ENCODE measurements around the gene MICALL1.
A peak's percentile ranks its signal among the peaks of the same experiment; 100 is the strongest.
"Not testable (repeated sequence)": the region's sequence is repeated elsewhere in the genome, so short reads cannot be mapped to it uniquely, and the experiment has no call there.

The MICALL1 gene

DNA sequence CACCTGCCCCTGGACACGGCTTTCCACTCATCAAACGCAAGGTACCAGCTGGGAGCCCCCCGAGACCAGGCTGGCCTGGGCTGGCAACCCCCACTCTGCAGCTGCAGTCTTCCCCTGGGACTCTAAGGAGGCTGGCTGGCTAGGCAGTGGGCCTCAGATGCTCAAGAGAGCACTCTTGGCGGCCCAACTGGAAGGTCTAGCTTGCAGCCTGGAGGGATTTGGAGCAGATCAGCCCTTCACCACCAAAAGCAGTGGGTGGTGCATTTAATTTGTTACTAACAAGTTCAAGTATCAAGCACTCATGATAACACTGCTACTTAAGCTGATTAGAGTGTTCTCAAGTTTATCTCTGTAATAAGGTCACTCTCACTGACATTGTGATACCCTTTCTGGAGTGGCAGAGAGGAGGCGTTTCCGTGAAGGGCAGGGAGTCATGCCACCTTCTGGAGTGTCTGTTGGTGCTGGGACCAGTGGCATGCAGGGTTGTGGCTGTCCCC, 25.8 kb downstream of the MICALL1 start:
- peaks cover 5 to 31% of the 10 kb centered on the region in 2 donors for H3K4me1 ChIP-seq (ENCODE audit: control insufficient read depth in 1 of 2, insufficient read depth in 2 of 2, low read length in 2 of 2)
- H3K36me3 ChIP-seq (ENCODE audit: control insufficient read depth in 1 of 2, insufficient read depth in 2 of 2, low read length in 2 of 2), result peaks cover 28 to 58% of the 10 kb centered on the region in 2 donors

DNA sequence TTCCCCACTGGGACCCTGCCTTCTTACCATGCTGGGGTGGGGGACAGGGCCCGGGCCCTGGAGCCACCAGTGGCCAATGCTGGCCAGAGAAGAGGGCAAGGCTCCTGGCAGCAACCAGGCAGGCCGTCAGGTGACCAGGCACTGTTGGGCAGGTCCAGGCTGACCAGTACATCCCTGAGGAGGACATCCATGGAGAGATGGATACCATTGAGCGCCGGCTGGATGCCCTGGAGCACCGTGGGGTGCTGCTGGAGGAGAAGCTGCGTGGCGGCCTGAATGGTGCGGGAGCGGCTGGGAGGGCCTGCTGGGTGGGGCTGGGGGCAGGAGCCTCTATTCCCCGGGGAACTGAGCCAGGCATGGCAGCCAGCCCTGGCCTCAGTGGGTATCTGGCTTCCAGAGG, 26.3 kb downstream of the MICALL1 start:
- H3K27me3 ChIP-seq (ENCODE audit: low read depth, low read length), result no peaks in the 10 kb centered on the region
- H3K4me1 ChIP-seq (ENCODE audit: control insufficient read depth in 1 of 2, insufficient read depth in 2 of 2, low read length in 2 of 2), result peaks cover 5 to 31% of the 10 kb centered on the region in 2 donors
- no peak overlapping the region for H3K4me3 ChIP-seq (ENCODE audit: low read depth in 1 of 2, low read length in 2 of 2)
- H3K36me3 ChIP-seq (ENCODE audit: control insufficient read depth in 1 of 2, insufficient read depth in 2 of 2, low read length in 2 of 2), result peaks cover 30 to 58% of the 10 kb centered on the region in 2 donors
- no peak overlapping the region for H3K27ac ChIP-seq (ENCODE audit: low read length)
- H3K9me3 ChIP-seq (ENCODE audit: control insufficient read depth in 1 of 2, low read length in 2 of 2), result no peaks in the 10 kb centered on the region

More for the DNA sequence above, 25.8 kb downstream of the MICALL1 start:
- Histone ChIP-seq H3K9me3 (ENCODE audit: control insufficient read depth in 1 of 2, low read length in 2 of 2) (no peaks in the 10 kb centered on the region), H3K27me3 (ENCODE audit: low read depth, low read length) (no peaks in the 10 kb centered on the region), H3K4me3 (ENCODE audit: low read depth in 1 of 2, low read length in 2 of 2) (no peak overlapping the region), H3K27ac (ENCODE audit: low read length) (no peak overlapping the region)

DNA sequence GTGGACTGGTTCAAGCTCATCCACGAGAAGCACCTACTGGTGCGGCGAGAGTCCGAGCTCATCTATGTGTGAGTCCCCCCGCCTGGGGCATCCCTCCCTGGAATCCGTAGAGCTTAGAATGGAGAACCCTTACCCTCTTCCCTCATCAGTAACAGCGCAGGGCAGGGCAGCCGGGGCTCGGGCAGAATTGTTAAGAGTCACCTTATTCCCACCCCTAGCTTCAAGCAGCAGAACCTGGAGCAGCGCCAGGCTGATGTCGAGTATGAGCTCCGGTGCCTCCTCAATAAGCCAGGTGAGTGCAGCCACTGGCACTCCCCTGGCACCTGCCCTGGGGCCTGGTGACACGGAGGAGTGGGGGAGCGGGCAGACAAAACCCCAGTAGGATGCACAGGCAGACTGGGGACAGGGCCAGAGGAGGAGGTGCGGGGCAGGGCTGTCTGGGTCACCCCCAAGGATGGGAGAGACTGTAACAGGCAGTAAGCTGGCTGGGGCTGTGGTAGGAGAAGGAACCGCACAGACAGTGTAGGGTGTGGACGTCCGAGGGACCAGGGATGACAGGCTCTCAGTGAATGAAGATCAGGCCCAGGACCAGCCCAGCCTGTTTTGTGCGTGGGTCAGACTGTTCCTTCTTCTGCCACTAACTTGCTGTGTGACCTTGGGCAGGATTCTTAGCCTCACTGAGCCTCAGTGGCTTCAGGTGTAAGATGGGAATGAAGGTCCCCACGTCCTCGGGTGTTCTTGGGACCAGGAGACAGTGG, 26.9 kb downstream of the MICALL1 start:
- Histone ChIP-seq H3K4me1 (ENCODE audit: control insufficient read depth in 1 of 2, insufficient read depth in 2 of 2, low read length in 2 of 2) (peaks cover 5 to 31% of the 10 kb centered on the region in 2 donors), H3K27me3 (ENCODE audit: low read depth, low read length) (no peaks in the 10 kb centered on the region), H3K9me3 (ENCODE audit: control insufficient read depth in 1 of 2, low read length in 2 of 2) (no peaks in the 10 kb centered on the region), H3K36me3 (ENCODE audit: control insufficient read depth in 1 of 2, insufficient read depth in 2 of 2, low read length in 2 of 2) (peaks cover 33 to 58% of the 10 kb centered on the region in 2 donors), H3K27ac (ENCODE audit: low read length) (peak overlapping the region; percentile 31), H3K4me3 (ENCODE audit: low read depth in 1 of 2, low read length in 2 of 2) (no peak overlapping the region)

DNA sequence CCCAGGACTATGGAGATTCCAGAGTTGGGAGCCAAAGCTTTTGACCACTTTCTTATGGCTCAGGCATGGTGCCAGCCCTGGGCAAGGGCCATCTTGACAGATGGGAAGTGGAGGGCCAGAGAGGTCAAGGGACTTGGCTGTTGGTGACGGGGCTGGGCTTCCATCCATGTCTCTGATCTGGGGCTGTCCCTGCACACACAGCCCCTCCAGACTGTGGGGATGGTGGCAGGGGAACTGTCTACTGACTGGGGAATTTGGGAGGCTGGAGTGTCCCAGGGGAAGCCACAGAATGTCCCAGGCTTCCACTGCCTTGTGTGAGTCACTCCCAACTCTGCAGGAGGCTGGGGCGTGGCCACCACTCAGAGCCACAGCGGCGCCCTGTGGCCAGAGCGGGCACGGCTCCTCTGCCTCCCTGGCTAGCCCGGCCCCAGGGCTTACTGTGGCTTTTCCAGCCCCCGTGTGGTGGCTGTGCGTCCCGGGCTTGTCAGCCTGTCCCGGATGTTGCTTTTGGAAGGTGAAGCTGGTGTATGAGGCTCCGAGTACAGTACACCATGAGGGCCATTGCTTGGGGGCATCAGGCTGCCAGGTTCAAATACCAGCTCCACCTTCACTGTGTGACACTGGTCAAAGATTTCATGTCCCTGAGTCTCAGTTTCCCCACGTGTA, 27.7 kb downstream of the MICALL1 start:
- Histone ChIP-seq H3K36me3 (ENCODE audit: control insufficient read depth in 1 of 2, insufficient read depth in 2 of 2, low read length in 2 of 2) (peaks cover 30 to 53% of the 10 kb centered on the region in 2 donors), H3K27ac (ENCODE audit: low read length) (peak overlapping the region; percentile 31), H3K27me3 (ENCODE audit: low read depth, low read length) (no peaks in the 10 kb centered on the region), H3K4me1 (ENCODE audit: control insufficient read depth in 1 of 2, insufficient read depth in 2 of 2, low read length in 2 of 2) (peaks cover 5 to 31% of the 10 kb centered on the region in 2 donors), H3K9me3 (ENCODE audit: control insufficient read depth in 1 of 2, low read length in 2 of 2) (no peaks in the 10 kb centered on the region), H3K4me3 (ENCODE audit: low read depth in 1 of 2, low read length in 2 of 2) (no peak overlapping the region)

DNA sequence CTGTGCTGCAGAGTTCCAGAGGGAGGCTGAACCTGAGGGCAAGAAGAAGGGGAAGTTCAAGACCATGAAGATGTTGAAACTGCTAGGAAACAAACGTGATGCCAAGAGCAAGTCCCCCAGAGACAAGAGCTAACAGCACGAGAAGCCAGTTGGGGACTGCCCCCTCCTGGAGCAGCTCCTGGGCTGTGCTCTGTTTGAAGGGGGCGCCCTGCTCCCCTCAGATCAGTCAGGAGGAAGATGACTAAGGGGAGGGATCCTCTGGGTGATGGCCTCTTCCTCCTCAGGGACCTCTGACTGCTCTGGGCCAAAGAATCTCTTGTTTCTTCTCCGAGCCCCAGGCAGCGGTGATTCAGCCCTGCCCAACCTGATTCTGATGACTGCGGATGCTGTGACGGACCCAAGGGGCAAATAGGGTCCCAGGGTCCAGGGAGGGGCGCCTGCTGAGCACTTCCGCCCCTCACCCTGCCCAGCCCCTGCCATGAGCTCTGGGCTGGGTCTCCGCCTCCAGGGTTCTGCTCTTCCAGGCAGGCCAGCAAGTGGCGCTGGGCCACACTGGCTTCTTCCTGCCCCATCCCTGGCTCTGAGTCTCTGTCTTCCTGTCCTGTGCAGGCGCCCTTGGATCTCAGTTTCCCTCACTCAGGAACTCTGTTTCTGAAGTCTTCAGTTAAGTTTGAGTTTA, 34.7 kb downstream of the MICALL1 start:
- Histone ChIP-seq H3K4me1 (ENCODE audit: control insufficient read depth in 1 of 2, insufficient read depth in 2 of 2, low read length in 2 of 2) (no peaks in the 10 kb centered on the region), H3K4me3 (ENCODE audit: low read depth in 1 of 2, low read length in 2 of 2) (no peak overlapping the region), H3K36me3 (ENCODE audit: control insufficient read depth in 1 of 2, insufficient read depth in 2 of 2, low read length in 2 of 2) (peaks cover 33 to 63% of the 10 kb centered on the region in 2 donors), H3K27ac (ENCODE audit: low read length) (no peak overlapping the region), H3K27me3 (ENCODE audit: low read depth, low read length) (no peaks in the 10 kb centered on the region), H3K9me3 (ENCODE audit: control insufficient read depth in 1 of 2, low read length in 2 of 2) (no peaks in the 10 kb centered on the region)

DNA sequence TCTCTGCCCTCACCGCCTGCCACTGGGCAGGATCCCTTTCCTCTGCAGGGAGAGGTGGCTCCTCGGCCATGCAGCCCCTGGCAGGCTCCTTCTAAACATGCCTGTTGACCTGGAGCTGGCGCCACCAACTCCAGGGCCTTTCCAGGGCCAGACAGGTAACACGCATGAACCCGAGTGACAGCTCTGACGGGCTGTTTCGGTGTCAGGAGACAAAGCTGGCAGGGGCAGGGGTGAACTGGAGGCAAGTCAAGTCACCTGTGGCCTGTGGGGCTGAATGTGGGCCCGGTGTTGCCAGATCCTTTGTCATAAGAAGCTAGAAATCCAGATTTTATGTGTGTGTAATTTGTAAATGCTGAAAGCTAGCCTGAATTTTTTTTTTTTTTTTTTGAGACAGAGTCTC, 36.0 kb downstream of the MICALL1 start:
- no peaks in the 10 kb centered on the region for H3K9me3 ChIP-seq (ENCODE audit: control insufficient read depth in 1 of 2, low read length in 2 of 2)
- peaks cover 29 to 56% of the 10 kb centered on the region in 2 donors for H3K36me3 ChIP-seq (ENCODE audit: control insufficient read depth in 1 of 2, insufficient read depth in 2 of 2, low read length in 2 of 2)
- no peak overlapping the region for H3K4me3 ChIP-seq (ENCODE audit: low read depth in 1 of 2, low read length in 2 of 2)
- H3K27me3 ChIP-seq (ENCODE audit: low read depth, low read length), result no peaks in the 10 kb centered on the region
- no peak overlapping the region for H3K27ac ChIP-seq (ENCODE audit: low read length)
- H3K4me1 ChIP-seq (ENCODE audit: control insufficient read depth in 1 of 2, insufficient read depth in 2 of 2, low read length in 2 of 2), result no peaks in the 10 kb centered on the region

DNA sequence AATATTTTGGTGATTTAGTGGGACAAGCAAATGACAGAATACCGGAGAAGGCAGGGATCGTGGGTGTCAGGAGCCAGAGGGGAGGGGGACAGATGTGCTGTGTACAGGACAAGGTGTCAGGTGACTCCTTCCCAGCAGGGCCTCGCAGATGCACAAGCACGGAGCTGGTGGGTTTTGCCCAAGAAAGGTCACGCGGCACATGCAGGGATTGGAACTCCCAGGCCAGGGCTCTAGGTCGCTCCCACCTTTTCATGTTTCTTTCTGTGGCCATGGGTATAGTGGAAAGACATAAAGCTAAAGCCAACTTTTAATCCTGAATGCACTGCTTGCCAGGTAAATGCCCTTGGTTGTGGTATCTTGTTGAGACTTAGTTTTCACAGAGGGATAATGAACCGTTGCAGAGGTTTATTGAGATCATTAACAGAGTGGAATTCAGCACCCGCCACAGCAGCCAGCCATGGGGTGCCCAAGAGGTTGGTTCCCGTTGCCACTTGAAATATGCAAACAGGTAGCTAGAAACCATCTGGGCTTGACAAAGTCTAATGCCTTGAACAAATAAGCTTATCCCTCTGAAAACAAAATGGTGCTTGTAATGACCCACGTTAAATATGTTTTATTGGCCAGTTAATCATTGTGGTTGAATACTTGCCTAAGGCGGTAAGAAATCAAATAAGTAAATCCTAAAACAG, 37.2 kb downstream of the MICALL1 start:
- no peak overlapping the region for H3K4me3 ChIP-seq (ENCODE audit: low read depth in 1 of 2, low read length in 2 of 2)
- H3K4me1 ChIP-seq (ENCODE audit: control insufficient read depth in 1 of 2, insufficient read depth in 2 of 2, low read length in 2 of 2), result no peaks in the 10 kb centered on the region
- H3K36me3 ChIP-seq (ENCODE audit: control insufficient read depth in 1 of 2, insufficient read depth in 2 of 2, low read length in 2 of 2), result peaks cover 21 to 46% of the 10 kb centered on the region in 2 donors
- H3K27ac ChIP-seq (ENCODE audit: low read length), result no peak overlapping the region
- no peaks in the 10 kb centered on the region for H3K27me3 ChIP-seq (ENCODE audit: low read depth, low read length)
- no peaks in the 10 kb centered on the region for H3K9me3 ChIP-seq (ENCODE audit: control insufficient read depth in 1 of 2, low read length in 2 of 2)

DNA sequence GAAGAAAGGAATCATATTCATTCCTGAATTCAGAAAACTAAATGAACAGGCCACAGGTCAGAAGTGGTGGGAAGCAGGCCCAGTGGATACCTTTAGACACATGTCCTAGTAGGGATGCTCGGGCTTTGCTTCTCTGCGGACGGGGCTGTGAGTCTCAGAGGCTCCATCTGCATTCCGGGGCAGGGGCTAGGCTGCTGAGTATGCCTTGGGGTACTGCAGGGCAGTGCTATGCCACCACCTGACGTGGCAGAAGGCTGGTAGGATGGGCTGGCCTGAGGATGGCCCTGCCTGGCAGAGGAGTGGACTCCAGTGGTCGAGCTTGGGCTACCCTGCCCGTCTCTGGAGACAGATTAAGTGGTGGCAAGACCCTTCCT, 37.7 kb downstream of the MICALL1 start:
- no peaks in the 10 kb centered on the region for H3K4me1 ChIP-seq (ENCODE audit: control insufficient read depth in 1 of 2, insufficient read depth in 2 of 2, low read length in 2 of 2)
- no peaks in the 10 kb centered on the region for H3K27me3 ChIP-seq (ENCODE audit: low read depth, low read length)
- H3K27ac ChIP-seq (ENCODE audit: low read length), result no peak overlapping the region
- no peak overlapping the region for H3K4me3 ChIP-seq (ENCODE audit: low read depth in 1 of 2, low read length in 2 of 2)
- peaks cover 21 to 45% of the 10 kb centered on the region in 2 donors for H3K36me3 ChIP-seq (ENCODE audit: control insufficient read depth in 1 of 2, insufficient read depth in 2 of 2, low read length in 2 of 2)
- no peaks in the 10 kb centered on the region for H3K9me3 ChIP-seq (ENCODE audit: control insufficient read depth in 1 of 2, low read length in 2 of 2)

DNA sequence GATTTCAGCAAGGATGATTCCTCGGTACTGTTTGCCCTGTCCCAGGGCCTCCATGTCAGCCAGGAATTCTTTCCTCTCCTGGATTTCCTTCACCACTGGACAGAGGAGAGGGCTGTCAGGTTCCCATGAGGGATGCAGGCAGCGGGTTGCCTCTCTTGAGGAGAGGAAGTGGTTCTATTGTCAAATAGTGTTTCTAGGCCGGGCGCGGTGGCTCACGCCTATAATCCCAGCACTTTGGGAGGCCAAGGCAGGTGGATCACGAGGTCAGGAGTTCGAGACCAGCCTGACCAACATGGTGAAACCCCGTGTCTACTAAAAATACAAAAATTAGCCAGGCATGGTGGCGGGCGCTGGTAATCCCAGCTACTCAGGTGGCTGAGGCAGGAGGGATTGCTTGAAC, 38.3 kb downstream of the MICALL1 start:
- not testable (repeated sequence) for H3K9me3 ChIP-seq (ENCODE audit: control insufficient read depth in 1 of 2, low read length in 2 of 2); H3K4me3 ChIP-seq (ENCODE audit: low read depth in 1 of 2, low read length in 2 of 2); H3K4me1 ChIP-seq (ENCODE audit: control insufficient read depth in 1 of 2, insufficient read depth in 2 of 2, low read length in 2 of 2); H3K27ac ChIP-seq (ENCODE audit: low read length); H3K27me3 ChIP-seq (ENCODE audit: low read depth, low read length)
- H3K36me3 ChIP-seq (ENCODE audit: control insufficient read depth in 1 of 2, insufficient read depth in 2 of 2, low read length in 2 of 2), result peaks cover 17 to 39% of the 10 kb centered on the region in 2 donors

DNA sequence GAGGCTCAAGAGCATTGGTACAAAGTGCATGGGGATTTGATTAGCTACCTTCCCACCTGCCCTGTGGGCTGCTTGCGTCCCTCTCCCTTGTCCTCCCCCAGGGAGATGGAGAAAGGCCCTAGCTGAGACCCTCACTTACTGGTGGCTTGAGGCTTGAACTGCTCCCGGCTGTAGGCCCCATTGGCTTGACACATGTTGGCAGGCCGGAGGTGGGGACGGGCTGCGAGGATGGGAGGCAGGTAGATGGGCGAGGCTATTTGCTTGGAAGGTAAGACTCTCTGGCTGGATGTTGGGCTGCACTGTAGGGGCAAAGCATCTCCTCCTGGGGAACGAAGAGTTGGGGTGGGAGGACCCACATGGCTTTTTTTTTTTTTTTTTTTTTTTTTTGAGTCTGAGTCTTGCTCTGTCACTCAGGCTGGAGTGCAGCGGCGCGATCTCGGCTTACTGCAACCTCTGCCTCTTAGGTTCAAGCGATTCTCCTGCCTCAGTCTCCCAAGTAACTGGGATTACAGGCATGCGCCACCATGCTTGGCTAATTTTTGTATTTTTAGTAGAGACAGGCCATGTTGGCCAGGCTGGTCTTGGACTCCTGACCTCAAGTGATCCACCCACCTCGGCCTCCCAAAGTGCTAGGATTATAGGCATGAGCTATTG, 41.2 kb downstream of the MICALL1 start:
- H3K36me3 ChIP-seq (ENCODE audit: control insufficient read depth in 1 of 2, insufficient read depth in 2 of 2, low read length in 2 of 2), result peaks cover 0 to 19% of the 10 kb centered on the region in 2 donors
- not testable (repeated sequence) for H3K4me3 ChIP-seq (ENCODE audit: low read depth in 1 of 2, low read length in 2 of 2); H3K27ac ChIP-seq (ENCODE audit: low read length); H3K9me3 ChIP-seq (ENCODE audit: control insufficient read depth in 1 of 2, low read length in 2 of 2); H3K4me1 ChIP-seq (ENCODE audit: control insufficient read depth in 1 of 2, insufficient read depth in 2 of 2, low read length in 2 of 2); H3K27me3 ChIP-seq (ENCODE audit: low read depth, low read length)

All from muscle layer of duodenum (tissue), 2 donors.